ENCODE results near the gene ZNF80. TPM values are rescaled to one million over a fixed set of nuclear protein-coding genes. Genes with fewer than 3 reads are reported as not detected.

ZNF80 gene
- total RNA-seq, 1 experiment from 2014 or later, result not detected

- Histone ChIP-seq H3K4me3 (ENCODE audit: low read depth in 2 of 2, low read length in 2 of 2) (no peak overlapping the region), H3K27ac (ENCODE audit: low read length) (no peak overlapping the region), H3K4me1 (ENCODE audit: control insufficient read depth, insufficient read depth, low read length) (no peaks in the 10 kb centered on the region), H3K36me3 (ENCODE audit: control insufficient read depth, insufficient read depth, low read length) (no peaks in the 10 kb centered on the region), H3K27me3 (ENCODE audit: control insufficient read depth, insufficient read depth, low read length) (no peaks in the 10 kb centered on the region), H3K9me3 (ENCODE audit: control insufficient read depth, insufficient read depth, low read depth, low read length) (no peaks in the 10 kb centered on the region)
- CTCF ChIA-PET, result no interaction called here
- ATAC-seq (no peak), DNase-seq (ENCODE audit: low read depth, low spot score) (no peak)
- POLR2A ChIA-PET, result no interaction called here
- in situ Hi-C loops (cut with HindIII; ENCODE audit: low pct_unique_long_range_greater_than_20kb, low sequenced_read_pairs) (no loop called here), intact Hi-C loops (cut with micrococcal nuclease; ENCODE audit: unreplicated experiment) (no loop called here)
- no TSS peak for BruUV-seq (replicated peaks)
- no peak for TF ChIP-seq REST (IDR thresholded peaks at IDR 0.05; ENCODE audit: insufficient read depth in 1 of 2, low read depth in 2 of 2, low read length in 1 of 2)
Measured at GRCh38 chr3:114260152-114260551, 22.8 kb upstream of the ZNF80 start.

GRCh38 chr3:114259566-114259965, 22.2 kb upstream of the ZNF80 start:
- in situ Hi-C loops (cut with HindIII; ENCODE audit: low pct_unique_long_range_greater_than_20kb, low sequenced_read_pairs), result no loop called here
- no peak overlapping the region for H3K27ac ChIP-seq (ENCODE audit: low read length)
- no peaks in the 10 kb centered on the region for H3K27me3 ChIP-seq (ENCODE audit: control insufficient read depth, insufficient read depth, low read length)
- intact Hi-C loops (cut with micrococcal nuclease; ENCODE audit: unreplicated experiment), result no loop called here
- no peaks in the 10 kb centered on the region for H3K9me3 ChIP-seq (ENCODE audit: control insufficient read depth, insufficient read depth, low read depth, low read length)
- CTCF ChIA-PET, result no interaction called here
- ATAC-seq (no peak), DNase-seq (ENCODE audit: low read depth, low spot score) (no peak)
- H3K4me3 ChIP-seq (ENCODE audit: low read depth in 2 of 2, low read length in 2 of 2), result no peak overlapping the region
- POLR2A ChIA-PET, result no interaction called here
- BruUV-seq (replicated peaks), result no TSS peak
- H3K36me3 ChIP-seq (ENCODE audit: control insufficient read depth, insufficient read depth, low read length), result no peaks in the 10 kb centered on the region
- no peaks in the 10 kb centered on the region for H3K4me1 ChIP-seq (ENCODE audit: control insufficient read depth, insufficient read depth, low read length)
- TF ChIP-seq CTCF (IDR thresholded peaks at IDR 0.05) (no peak), REST (IDR thresholded peaks at IDR 0.05; ENCODE audit: insufficient read depth in 1 of 2, low read depth in 2 of 2, low read length in 1 of 2) (no peak)

GRCh38 chr3:114253505-114253904, 16.1 kb upstream of the ZNF80 start:
- ATAC-seq (no peak), DNase-seq (ENCODE audit: low read depth, low spot score) (no peak)
- POLR2A ChIA-PET, result no interaction called here
- H3K4me3 ChIP-seq (ENCODE audit: low read depth in 2 of 2, low read length in 2 of 2), result no peak overlapping the region
- H3K4me1 ChIP-seq (ENCODE audit: control insufficient read depth, insufficient read depth, low read length), result no peaks in the 10 kb centered on the region
- H3K9me3 ChIP-seq (ENCODE audit: control insufficient read depth, insufficient read depth, low read depth, low read length), result no peaks in the 10 kb centered on the region
- in situ Hi-C loops (cut with HindIII; ENCODE audit: low pct_unique_long_range_greater_than_20kb, low sequenced_read_pairs) (no loop called here), intact Hi-C loops (cut with micrococcal nuclease; ENCODE audit: unreplicated experiment) (no loop called here)
- CTCF ChIA-PET, result no interaction called here
- no TSS peak for BruUV-seq (replicated peaks)
- no peaks in the 10 kb centered on the region for H3K27me3 ChIP-seq (ENCODE audit: control insufficient read depth, insufficient read depth, low read length)
- no peak overlapping the region for H3K27ac ChIP-seq (ENCODE audit: low read length)
- no peak for TF ChIP-seq SIN3A (IDR thresholded peaks at IDR 0.05; ENCODE audit: borderline replicate concordance, insufficient read depth, low read depth, low read length)
- no peak for TF ChIP-seq REST (IDR thresholded peaks at IDR 0.05; ENCODE audit: insufficient read depth in 1 of 2, low read depth in 2 of 2, low read length in 1 of 2)
- TF ChIP-seq POLR2AphosphoS5 (IDR thresholded peaks at IDR 0.05; ENCODE audit: low read depth, low read length), result no peak
- TF ChIP-seq TCF7L2 (IDR thresholded peaks at IDR 0.05; ENCODE audit: low read depth, low read length), result no peak
- no peak for TF ChIP-seq CTCF (IDR thresholded peaks at IDR 0.05)
- H3K36me3 ChIP-seq (ENCODE audit: control insufficient read depth, insufficient read depth, low read length), result no peaks in the 10 kb centered on the region
